ENCODE results near the gene GGCX. TPM values are rescaled to one million over a fixed set of nuclear protein-coding genes. Genes with fewer than 3 reads are reported as not detected.
A peak's percentile ranks its signal among the peaks of the same experiment; 100 is the strongest.

The GGCX gene
- total RNA-seq, 1 donor from 2014 or later = 32.6 TPM

GRCh38 chr2:85511008-85511811 lies 50.1 kb downstream of the GGCX start:
- DNase-seq = no peak

GRCh38 chr2:85506768-85507181 lies 54.5 kb downstream of the GGCX start:
- no peak for DNase-seq

- no peak for DNase-seq
Measured at GRCh38 chr2:85505551-85506238, 55.6 kb downstream of the GGCX start.

- peak; percentile 34 for DNase-seq
Measured at GRCh38 chr2:85504778-85505261, 56.5 kb downstream of the GGCX start.

- no peak for DNase-seq
Measured at GRCh38 chr2:85503851-85504777, 57.2 kb downstream of the GGCX start.

GRCh38 chr2:85503168-85503850 lies 58.0 kb downstream of the GGCX start:
- DNase-seq = no peak

- DNase-seq = no peak
Measured at GRCh38 chr2:85502720-85503119, 58.6 kb downstream of the GGCX start.

- no peak for DNase-seq
Measured at GRCh38 chr2:85501248-85501647, 60.0 kb downstream of the GGCX start.

GRCh38 chr2:85497944-85498630 lies 63.2 kb downstream of the GGCX start:
- no peak for DNase-seq

GRCh38 chr2:85496436-85496835 lies 64.9 kb downstream of the GGCX start:
- DNase-seq = no peak

Small RNA genes lying within 50 kb of the gene (small RNA-seq; reads per million reads assigned to genes)
- not detected for gene RN7SL126P

Other genes starting within 250 kb of the GGCX start
- 34.5 TPM for gene TGOLN2, start 233.5 kb downstream of the GGCX start, total RNA-seq
- gene RETSAT, start 207.0 kb downstream of the GGCX start, total RNA-seq = 14.5 TPM
- gene ELMOD3, start 206.7 kb downstream of the GGCX start, total RNA-seq = 16.8 TPM
- 11.1 TPM for gene CAPG, start 151.1 kb downstream of the GGCX start, total RNA-seq
- gene SH2D6, start 142.8 kb downstream of the GGCX start, total RNA-seq = 0.47 TPM
- gene MAT2A, start 22.3 kb downstream of the GGCX start, total RNA-seq = 95.1 TPM
- 0.94 TPM for gene VAMP8, start 16.1 kb upstream of the GGCX start, total RNA-seq
- gene VAMP5, start 22.9 kb upstream of the GGCX start, total RNA-seq = 3.6 TPM
- gene RNF181, start 34.3 kb upstream of the GGCX start, total RNA-seq = 38.8 TPM
- gene TMEM150A, start 41.2 kb upstream of the GGCX start, total RNA-seq = 4.8 TPM
- gene C2orf68, start 50.6 kb upstream of the GGCX start, total RNA-seq = 27.8 TPM
- 32.8 TPM for gene USP39, start 54.7 kb upstream of the GGCX start, total RNA-seq
- 0.16 TPM for gene SFTPB, start 106.7 kb upstream of the GGCX start, total RNA-seq
- gene GNLY, start 132.9 kb upstream of the GGCX start, total RNA-seq = not detected
- 3.0 TPM for gene ATOH8, start 192.5 kb upstream of the GGCX start, total RNA-seq